HG02588 (cell line): Measurements from ENCODE around the gene KLHL12.
"Not testable (repeated sequence)": the region's sequence is repeated elsewhere in the genome, so short reads cannot be mapped to it uniquely, and the experiment has no call there.

ENCODE experiments used
- ATAC-seq: cut with Tn5 transposase; IDR thresholded peaks from one replicate; pipeline ENCODE4 v1.9.1; 2021; ENCODE audit warnings: mild to moderate bottlenecking, moderate library complexity; ENCODE audit not compliant: unreplicated experiment

Gene KLHL12

DNA sequence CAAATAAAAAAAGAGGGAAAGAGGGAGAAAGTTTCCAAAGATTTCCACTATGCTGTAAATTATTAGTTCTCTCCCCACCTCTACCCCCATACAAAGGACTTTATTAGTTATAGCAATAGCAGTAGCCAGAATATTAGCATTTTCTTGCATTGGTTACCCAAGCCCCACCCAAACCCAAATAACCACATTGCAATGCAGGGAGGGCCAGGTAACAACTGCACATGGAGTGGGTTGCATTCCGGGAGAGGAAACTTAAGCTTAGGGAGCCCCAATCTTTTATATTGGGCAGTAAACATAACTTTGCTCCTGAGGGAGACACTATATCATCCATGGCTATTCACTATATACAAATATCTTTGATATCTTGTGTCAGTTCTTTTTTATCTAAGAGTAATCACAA is 25.1 kb upstream of the KLHL12 start:
- no peak for ATAC-seq

DNA sequence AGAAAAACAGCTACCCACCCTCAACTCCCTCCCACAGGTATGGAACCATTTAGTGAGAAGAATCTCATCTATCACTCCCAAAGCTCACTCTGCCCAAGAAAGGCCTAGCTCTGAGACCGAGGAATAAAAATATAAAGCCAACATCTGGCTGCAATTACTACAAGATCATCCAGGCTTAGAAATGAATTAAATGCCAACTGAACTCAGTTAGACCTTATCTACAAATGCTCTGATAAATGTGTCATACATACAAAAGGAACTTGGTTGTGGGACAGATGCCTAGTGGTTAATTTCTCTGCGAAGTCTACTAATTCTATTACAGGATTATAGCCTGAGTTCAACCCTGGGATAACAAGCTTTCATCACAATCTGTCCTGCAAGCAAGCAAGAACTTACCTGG is 24.4 kb upstream of the KLHL12 start:
- ATAC-seq = no peak

GRCh38 chr1:202945483-202945882 is 18.4 kb upstream of the KLHL12 start:
- ATAC-seq = no peak

DNA sequence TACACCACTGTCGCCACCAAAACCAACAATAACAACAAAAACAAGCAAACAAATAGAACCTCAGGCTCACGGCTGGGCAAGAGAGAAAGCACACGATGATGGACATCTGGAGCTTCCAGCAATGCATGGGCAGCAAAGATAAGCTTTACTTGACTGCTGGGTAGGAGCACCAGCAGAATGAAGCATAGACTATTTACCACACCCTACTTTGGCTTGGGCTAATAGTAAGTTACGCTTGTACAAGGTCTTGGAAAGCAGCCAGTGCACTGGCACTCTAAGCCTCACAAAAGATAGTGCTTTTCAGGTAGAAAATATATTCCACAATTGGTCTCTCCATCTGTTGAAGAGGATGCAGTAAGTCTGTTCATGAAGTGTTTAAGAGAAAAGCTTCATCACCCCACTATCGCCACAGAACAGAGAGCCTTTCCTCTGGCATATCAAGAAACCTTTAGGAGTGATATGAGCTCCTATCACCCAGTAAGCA is 17.4 kb upstream of the KLHL12 start:
- no peak for ATAC-seq

- ATAC-seq = no peak
Measured at GRCh38 chr1:202942426-202942825, 15.4 kb upstream of the KLHL12 start.

DNA sequence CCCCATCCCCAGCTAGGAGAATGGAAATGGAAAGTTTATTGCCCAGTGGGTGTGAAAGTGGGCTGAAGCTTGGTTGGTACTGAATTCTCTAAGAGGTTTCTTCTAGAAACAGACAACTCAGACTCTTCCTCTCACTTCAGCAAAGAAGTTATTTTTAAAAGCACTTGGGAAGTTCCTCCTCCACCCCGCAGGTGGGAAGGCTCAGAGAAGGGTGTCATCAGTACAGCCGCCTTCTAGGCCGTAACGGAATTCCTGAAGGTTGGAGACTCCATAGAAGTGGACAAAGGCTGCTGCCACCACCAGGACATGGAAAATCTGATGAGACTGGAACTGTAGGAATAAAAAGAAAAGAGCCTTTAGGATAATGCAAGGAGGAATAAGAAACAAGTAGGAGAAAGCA is 14.3 kb upstream of the KLHL12 start:
- no peak for ATAC-seq

DNA sequence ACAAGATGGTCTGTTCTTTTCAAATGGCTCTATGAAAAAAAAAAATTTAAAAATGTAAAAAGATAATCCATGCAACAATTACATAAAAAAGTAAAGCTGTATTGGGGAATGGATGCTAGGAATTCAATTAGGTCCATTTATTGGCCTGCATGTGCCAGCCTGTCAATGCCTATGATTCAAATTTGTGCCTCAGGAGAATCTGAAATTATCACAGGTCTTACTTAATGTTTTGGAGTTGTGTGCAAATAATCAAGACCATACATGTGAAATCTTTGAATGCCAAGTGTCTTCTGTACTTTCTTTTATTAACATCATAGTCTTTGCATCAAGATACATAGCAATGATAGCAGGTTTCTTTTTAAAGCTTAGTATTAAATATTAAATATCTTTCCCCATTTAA is 13.5 kb upstream of the KLHL12 start:
- ATAC-seq = no peak

GRCh38 chr1:202938287-202938925 is 11.4 kb upstream of the KLHL12 start:
- ATAC-seq = no peak

- not testable (repeated sequence) for ATAC-seq
Measured at GRCh38 chr1:202936409-202936808, 9.4 kb upstream of the KLHL12 start.

DNA sequence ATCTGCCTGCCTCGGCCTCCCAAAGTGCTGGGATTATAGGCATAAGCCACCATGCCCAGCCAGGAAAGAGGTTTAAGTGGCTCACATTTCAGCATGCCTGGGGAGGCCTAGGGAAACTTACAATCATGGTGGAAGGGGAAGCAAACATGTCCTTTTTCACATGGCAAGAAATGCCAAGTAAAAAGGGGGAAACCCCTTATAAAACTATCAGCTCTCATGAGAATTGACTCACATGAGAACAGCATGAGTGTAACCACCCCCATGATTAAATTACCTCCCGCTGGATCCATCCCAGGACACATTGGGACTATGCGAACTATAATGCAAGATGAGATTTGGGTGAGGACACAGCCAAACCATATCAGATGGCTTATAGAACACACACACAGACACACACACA is 8.8 kb upstream of the KLHL12 start:
- no peak for ATAC-seq

- no peak for ATAC-seq
Measured at GRCh38 chr1:202934755-202935154, 7.7 kb upstream of the KLHL12 start.

- ATAC-seq = no peak
Measured at GRCh38 chr1:202932476-202932875, 5.4 kb upstream of the KLHL12 start.

GRCh38 chr1:202923533-202923932 is 3.5 kb downstream of the KLHL12 start:
- no peak for ATAC-seq

DNA sequence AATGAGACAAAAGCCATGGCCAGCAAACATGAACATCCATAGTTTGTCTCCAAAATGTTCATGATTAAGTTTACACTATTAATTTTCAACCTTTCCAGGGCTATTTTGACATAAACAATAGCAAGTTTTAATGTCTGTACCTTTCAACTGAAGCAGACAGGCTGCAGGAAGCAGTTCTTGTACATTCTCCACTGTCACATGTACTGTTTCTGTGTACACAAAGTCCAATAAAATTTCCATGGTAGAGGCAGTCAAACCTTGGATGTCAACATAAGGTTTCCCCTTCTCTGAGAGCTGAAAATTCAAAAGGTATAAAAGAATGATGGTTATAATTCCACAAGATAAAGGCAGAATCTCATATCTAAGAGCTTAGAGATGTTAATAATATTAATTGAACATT is 7.4 kb downstream of the KLHL12 start:
- ATAC-seq = no peak

DNA sequence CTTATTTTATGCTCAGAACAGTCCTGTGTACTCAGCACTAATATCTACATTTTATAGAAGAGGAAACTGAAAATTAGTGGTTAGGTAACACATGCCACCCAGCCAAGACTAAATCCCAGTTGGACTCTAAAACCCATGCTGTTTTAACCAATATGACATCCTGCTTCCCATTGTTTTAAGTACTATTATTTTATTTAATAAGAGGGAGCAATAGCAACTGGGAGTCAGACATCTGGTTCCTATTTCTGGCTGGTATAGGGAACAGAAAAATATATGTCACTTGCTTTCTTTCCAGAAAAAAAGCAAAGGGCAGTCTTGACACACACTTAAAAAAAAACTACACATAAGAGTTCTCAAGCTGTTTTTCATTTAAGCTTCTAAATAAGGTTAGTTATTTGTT is 11.9 kb downstream of the KLHL12 start:
- ATAC-seq = no peak

DNA sequence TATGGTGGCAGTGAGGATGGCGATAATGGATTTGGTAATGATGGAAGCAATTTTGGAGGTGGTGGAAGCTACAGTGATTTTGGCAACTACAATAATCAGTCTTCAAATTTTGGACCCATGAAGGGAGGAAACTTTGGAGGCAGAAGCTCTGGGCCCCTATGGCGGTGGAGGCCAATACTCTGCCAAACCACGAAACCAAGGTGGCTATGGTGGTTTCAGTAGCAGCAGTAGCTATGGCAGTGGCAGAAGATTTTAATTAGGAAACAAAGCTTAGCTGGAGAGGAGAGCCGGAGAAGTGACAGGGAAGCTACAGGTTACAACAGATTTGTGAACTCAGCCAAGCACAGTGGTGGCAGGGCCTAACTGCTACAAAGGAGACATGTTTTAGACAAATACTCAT is 14.6 kb downstream of the KLHL12 start:
- not testable (repeated sequence) for ATAC-seq

DNA sequence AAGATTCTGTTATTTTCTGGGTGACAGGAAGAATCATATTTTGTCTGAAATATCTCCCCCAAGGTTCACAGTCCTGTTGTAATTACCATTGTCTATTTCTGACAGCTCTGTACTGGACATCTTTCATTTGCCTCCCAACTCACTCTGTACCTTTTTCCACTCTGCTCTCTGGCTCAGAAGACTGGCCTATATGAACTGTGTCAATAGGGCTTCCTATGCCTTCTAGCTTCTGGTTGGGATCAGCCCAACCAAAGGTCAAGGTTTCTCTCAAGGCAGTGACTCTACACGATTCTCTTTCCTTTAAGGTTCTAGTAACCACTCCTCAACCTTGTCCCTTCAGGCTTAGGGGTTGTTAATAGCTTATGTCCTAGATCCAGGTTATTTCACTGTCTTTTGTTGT is 17.5 kb downstream of the KLHL12 start:
- no peak for ATAC-seq

DNA sequence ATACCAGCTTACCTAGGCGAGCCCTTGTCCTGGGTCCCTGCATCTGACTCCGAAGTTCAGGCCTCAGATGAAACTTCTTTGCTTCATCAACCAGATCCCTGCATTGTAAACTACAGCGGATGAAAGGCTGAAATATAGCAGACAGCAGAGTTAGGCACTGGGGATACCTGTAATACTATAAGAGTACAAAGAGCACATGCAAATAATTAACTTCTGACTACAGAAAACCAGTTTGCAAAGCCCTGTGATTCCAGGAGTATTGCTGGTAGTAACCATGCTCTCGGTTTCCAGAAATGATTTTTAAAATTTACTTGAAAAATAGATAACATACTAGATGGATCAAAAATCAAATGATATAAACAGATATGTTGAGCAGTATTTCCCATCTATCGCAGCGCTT is 18.0 kb downstream of the KLHL12 start:
- ATAC-seq = no peak

DNA sequence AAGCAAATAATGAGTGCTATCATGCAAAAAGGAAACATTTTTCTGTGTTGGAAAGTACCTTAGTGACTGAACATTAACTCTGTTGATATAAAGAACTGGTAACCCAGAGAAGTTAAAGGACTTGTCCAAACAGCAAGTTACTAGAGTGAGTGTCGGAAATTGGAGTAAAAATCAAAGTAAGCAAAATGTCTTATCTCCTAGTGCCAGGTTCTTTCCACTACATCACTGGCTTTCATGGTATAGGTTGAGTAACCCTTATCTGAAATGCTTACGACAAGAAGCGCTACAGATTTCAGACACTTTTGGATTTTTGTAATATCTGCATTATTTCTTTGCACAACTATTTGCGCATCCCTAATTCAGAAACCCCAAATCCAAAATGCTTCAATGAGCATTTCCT is 21.7 kb downstream of the KLHL12 start:
- ATAC-seq = no peak

DNA sequence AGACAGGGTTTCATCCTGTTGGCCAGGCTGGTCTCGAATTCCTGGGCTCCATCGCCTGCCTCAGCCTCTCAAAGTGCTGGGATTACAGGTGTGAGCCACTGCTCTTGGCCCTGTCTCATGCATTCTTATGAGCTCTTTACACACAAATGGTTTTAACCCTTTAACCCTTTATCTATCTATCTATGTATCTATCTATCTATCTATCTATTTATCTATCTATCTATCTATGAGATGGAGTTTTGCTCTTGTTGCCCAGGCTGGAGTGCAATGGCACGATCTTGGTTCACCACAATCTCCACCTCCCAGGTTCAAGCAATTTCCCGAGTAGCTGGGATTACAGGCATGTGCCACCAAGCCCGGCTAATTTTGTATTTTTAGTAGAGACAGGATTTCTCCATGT is 23.2 kb downstream of the KLHL12 start:
- ATAC-seq = not testable (repeated sequence)

GRCh38 chr1:202901555-202901954 is 25.5 kb downstream of the KLHL12 start:
- no peak for ATAC-seq

GRCh38 chr1:202892501-202892900 is 34.5 kb downstream of the KLHL12 start:
- ATAC-seq = no peak

GRCh38 chr1:202890392-202890791 is 36.6 kb downstream of the KLHL12 start:
- no peak for ATAC-seq
